HL-60 (cell line): ENCODE measurements around the gene TMEM80.

Experiments used
- CTCF ChIP-seq: IDR thresholded peaks from one replicate; pipeline ENCODE4 v1.5.1; 2011; ENCODE audit warnings: low read length, control low read depth, inconsistent platforms; ENCODE audit not compliant: insufficient read depth
- GABPA ChIP-seq: IDR thresholded peaks from 2 replicates; pipeline ENCODE4 v1.6.1; 2012; ENCODE audit warnings: low read depth
- REST ChIP-seq: IDR thresholded peaks from 2 replicates; pipeline ENCODE4 v1.6.1; 2012; ENCODE audit warnings: low read depth; ENCODE audit not compliant: insufficient replicate concordance

- TF ChIP-seq REST (no peak), CTCF (no peak), GABPA (no peak)
Observed at GRCh38 chr11:657691-658126, 37.9 kb upstream of the TMEM80 start.
